GM18511 (cell line): ENCODE results near the gene PHF13.

Experiments used
- ATAC-seq: cut with Tn5 transposase; IDR thresholded peaks from one replicate; pipeline ENCODE4 v1.9.1; 2021; ENCODE audit warnings: mild to moderate bottlenecking, moderate library complexity; ENCODE audit not compliant: unreplicated experiment

The PHF13 gene

DNA sequence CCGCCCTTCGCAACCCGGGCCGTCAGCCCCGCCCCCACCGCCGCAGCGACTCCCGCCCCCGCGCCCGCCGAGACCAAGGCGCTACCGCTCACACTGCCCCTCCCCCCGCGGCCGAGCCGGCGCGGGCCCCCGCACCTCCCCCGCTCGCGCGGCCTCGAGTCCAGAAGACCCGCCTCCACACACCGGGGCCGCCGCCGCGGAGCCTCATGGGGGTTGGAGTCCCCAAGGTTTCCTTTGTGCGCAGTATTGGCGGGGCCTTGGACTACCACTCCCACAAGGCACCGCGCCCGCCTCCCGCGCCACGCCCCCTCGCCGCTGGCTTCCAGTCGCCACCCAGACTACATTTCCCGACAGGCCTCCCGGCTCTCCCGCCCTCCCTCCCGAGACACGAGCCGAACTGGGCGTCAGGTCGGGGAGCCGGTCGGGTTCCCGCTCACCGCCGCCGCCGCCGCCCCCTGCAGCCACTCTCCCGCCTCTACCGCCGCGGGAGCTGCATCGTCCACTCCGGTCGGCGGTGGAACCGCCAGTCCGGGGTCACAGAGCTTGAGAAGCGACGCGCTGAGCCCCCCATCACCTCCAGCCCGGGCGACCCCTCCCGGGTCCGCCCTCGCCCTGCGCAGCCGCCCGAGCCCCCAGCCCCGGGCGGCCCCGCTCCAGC lies at the start of gene PHF13:
PHF13 (plus strand) TSS at position 371 of the 658 bp plus-strand sequence. CDS start 336 bp downstream, outside the sequence.
- peak; percentile 90 for ATAC-seq

DNA sequence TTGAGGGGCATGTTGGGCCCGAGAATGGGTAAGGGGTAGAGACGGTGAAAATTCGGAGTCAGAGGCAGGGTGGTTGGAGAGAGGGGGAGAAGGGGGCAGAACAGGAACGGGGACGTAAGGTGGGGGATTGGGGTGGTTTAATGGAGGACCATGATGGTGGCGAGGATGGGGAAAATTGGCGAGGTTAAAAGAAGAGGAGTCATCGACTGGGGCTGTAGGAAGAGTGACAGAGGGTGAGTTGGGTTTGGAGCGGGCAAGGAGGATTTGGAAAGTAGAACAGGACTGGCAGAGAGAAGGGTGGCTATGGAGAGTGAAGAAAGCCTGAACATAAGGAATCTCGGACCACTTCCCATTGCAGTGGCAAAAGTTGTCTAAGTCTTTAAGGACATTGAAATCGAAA lies 44.5 kb upstream of the PHF13 start:
- no peak for ATAC-seq

DNA sequence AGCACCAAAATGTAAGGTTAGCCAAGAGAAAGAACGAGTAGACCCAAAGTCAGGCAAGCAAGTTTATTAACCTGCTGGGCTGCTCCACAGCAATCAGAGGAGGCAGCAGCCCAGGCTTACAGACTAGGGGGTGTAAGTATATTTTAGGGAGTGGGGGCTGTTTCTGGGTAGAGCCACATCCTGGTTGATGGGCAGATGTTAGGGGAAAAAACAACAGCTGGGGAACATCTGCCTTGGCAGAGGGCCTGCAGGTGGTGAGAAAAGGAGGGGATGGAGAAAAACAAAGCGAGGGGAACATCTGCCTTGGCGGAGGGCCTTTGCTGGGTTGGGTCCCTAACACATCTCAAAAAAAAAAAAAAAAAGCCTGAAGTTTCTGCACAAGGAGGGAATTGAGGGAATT lies 43.4 kb upstream of the PHF13 start:
- ATAC-seq = no peak

DNA sequence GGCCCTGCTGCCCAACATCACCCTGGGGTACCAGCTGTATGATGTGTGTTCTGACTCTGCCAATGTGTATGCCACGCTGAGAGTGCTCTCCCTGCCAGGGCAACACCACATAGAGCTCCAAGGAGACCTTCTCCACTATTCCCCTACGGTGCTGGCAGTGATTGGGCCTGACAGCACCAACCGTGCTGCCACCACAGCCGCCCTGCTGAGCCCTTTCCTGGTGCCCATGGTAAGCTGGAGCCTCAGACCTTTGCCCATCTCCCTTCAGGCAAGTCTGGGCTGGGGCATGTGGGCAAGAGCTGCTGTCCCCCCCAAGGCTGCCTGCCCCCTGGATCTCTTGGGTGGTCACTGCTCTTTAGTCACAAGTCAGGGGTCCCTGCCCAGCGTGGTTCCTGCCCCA lies 42.5 kb upstream of the PHF13 start:
- no peak for ATAC-seq

DNA sequence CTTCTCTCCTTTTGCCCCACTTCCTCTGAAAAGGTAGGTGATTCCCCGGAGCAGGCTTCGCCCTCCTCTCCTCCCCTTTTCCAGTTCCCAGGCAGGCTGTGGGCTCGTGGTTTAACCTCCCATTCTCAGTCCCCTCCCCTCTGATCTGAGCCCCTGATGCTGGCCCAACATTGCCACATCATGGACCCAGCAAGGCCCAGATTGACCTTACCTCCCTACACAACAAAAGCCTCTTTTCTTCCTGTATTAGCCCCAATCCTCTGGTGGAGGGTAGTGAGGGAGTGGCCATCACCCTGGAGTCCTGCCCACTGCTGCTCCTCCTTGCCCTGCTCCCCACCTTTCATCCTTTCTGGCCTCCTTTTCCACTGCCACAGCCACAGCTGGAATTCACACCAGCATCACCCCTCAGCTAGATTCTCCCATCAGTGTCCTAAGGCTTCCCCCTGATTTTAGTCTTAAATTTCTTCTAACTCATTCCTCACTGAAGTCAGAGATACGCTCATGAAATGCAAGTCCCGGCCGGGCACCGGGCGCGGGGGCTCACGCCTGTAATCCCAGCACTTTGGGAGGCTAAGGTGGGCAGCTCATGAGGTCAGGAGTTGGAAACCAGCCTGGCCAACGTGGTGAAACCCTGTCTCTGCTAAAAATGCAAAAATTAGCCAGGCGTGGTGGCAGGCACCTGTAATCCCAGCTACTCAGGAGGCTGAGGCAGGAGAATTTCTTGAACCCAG lies 40.7 kb upstream of the PHF13 start:
- no peak for ATAC-seq

DNA sequence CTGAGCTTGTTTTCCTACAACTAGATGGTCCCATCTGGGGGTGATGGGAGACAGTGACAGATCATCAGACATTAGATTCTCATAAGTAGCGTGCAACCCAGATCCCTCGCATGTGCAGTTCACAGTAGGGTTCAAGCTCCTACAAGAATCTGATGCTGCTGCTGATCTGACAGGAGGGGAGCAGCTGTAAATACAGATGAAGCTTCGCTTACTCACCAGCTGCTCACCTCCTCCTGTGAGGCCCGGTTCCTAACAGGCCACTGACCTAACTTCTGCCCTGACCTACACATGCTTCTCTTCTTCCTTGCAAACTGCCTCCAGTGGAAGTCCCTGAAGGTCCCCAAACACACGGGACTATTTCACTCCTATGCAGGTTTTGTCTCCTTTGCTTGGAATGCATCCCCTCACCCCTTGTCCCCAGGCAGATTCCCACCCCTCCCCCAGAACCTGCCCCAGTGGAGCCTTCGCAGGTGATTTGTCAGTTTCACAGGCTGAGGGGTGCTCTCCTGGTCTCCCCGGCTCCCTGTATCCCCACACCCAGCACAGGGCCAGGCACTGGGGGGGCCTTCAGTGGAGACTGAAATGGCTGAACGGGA lies 39.4 kb upstream of the PHF13 start:
- ATAC-seq = no peak

DNA sequence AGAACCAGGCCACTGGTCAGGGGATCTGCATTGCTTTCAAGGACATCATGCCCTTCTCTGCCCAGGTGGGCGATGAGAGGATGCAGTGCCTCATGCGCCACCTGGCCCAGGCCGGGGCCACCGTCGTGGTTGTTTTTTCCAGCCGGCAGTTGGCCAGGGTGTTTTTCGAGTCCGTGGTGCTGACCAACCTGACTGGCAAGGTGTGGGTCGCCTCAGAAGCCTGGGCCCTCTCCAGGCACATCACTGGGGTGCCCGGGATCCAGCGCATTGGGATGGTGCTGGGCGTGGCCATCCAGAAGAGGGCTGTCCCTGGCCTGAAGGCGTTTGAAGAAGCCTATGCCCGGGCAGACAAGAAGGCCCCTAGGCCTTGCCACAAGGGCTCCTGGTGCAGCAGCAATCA lies 38.7 kb upstream of the PHF13 start:
- no peak for ATAC-seq

DNA sequence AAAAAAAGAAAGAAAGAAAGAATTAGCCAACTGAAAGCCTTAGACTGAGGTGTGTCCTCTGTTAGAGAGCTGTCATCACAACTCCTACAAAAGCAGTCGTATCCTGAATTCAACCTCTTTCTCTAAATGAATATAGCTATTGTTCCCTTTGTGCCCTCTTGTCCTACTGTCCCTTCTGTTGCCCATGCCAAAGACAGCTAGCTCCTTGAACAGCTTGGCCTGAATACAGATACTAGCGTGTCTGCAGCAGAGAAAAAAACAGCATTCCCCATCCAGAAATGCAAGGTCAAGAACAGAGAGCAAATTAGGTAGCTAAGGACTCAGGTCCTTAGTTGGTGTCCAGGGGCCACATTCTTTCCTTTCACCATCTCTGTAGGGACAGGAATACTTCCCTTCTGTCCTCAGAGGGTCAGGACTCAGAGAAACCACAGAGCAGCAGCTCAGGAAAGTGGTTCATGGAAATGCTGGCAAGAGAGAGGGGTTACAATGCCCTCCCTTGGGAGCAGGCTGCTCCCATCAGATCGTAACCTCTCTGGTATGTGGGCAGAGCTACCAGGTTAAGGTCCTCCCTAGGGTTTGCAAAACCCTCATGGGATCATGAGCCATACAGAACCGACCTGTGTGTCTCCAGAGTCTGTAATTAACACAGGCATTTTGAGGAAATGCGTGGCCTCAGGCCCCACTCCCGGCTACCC lies 35.6 kb upstream of the PHF13 start:
- no peak for ATAC-seq

DNA sequence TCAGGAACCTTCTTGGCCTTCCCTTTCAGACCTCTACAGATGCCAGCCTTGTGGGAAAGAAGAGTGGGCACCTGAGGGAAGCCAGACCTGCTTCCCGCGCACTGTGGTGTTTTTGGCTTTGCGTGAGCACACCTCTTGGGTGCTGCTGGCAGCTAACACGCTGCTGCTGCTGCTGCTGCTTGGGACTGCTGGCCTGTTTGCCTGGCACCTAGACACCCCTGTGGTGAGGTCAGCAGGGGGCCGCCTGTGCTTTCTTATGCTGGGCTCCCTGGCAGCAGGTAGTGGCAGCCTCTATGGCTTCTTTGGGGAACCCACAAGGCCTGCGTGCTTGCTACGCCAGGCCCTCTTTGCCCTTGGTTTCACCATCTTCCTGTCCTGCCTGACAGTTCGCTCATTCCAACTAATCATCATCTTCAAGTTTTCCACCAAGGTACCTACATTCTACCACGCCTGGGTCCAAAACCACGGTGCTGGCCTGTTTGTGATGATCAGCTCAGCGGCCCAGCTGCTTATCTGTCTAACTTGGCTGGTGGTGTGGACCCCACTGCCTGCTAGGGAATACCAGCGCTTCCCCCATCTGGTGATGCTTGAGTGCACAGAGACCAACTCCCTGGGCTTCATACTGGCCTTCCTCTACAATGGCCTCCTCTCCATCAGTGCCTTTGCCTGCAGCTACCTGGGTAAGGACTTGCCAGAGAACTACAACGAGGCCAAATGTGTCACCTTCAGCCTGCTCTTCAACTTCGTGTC lies 34.7 kb upstream of the PHF13 start:
- no peak for ATAC-seq

DNA sequence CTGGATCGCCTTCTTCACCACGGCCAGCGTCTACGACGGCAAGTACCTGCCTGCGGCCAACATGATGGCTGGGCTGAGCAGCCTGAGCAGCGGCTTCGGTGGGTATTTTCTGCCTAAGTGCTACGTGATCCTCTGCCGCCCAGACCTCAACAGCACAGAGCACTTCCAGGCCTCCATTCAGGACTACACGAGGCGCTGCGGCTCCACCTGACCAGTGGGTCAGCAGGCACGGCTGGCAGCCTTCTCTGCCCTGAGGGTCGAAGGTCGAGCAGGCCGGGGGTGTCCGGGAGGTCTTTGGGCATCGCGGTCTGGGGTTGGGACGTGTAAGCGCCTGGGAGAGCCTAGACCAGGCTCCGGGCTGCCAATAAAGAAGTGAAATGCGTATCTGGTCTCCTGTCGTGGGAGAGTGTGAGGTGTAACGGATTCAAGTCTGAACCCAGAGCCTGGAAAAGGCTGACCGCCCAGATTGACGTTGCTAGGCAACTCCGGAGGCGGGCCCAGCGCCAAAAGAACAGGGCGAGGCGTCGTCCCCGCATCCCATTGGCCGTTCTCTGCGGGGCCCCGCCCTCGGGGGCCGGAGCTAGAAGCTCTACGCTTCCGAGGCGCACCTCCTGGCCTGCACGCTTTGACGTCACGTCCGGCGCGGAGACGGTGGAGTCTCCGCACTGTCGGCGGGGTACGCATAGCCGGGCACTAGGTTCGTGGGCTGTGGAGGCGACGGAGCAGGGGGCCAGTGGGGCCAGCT lies 34.0 kb upstream of the PHF13 start, which contains the start of gene ZBTB48:
ZBTB48 (plus strand) TSS at position 621 of the 745 bp plus-strand sequence. CDS start 616 bp downstream, outside the sequence.
- peak; percentile 94 for ATAC-seq

DNA sequence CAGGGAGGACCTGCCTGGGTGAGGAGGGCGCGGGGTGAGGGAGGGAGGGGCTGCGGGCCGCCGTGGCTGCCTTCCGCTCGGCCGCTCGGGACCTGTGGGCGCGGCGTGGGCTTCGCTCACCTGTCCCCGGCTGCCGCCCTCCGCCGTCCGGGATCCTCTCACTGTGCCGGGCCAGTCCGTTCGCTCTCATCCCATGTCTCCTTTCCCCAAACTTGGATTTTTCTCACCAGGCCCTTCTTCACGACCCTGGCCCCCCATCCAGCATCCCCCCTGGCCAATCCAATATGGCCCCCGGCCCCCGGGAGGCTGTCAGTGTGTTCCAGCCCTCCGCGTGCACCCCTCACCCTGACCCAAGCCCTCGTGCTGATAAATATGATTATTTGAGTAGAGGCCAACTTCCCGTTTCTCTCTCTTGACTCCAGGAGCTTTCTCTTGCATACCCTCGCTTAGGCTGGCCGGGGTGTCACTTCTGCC lies 33.4 kb upstream of the PHF13 start:
- peak; percentile 4 for ATAC-seq

DNA sequence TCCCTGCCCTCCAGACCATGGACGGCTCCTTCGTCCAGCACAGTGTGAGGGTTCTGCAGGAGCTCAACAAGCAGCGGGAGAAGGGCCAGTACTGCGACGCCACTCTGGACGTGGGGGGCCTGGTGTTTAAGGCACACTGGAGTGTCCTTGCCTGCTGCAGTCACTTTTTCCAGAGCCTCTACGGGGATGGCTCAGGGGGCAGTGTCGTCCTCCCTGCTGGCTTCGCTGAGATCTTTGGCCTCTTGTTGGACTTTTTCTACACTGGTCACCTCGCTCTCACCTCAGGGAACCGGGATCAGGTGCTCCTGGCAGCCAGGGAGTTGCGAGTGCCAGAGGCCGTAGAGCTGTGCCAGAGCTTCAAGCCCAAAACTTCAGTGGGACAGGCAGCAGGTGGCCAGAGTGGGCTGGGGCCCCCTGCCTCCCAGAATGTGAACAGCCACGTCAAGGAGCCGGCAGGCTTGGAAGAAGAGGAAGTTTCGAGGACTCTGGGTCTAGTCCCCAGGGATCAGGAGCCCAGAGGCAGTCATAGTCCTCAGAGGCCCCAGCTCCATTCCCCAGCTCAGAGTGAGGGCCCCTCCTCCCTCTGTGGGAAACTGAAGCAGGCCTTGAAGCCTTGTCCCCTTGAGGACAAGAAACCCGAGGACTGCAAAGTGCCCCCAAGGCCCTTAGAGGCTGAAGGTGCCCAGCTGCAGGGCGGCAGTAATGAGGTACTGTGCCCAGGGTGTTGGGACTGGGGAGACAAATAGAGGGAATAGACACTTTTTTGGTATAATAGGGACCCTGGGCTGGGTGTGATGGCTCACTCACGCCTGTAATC lies 32.7 kb upstream of the PHF13 start:
- ATAC-seq = no peak

DNA sequence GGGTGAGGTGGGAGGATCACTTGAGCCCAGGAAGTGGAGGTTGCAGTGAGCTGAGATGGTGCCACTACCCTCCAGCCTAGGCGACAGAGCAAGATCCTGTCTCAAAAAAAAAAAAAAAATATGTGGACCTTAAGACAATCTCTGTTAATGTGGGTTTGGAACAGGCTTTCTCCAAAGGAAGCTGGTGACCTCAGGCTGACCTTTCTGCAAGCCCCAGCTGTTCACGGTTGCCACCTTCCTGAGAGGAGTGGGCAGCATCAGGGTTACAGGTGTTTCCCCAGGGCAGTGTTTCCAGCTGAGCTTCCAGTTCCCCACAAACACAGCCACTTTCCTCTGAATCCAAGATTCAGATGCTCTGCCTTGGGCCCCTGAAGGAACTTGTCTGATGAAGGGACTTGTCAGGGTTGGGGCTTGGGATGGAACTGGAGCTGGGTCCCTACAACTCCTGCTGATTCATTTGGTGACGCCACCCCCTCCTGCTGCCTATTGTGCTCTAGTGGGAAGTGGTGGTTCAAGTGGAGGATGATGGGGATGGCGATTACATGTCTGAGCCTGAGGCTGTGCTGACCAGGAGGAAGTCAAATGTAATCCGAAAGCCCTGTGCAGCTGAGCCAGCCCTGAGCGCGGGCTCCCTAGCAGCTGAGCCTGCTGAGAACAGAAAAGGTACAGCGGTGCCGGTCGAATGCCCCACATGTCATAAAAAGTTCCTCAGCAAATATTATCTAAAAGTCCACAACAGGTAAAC lies 31.8 kb upstream of the PHF13 start:
- no peak for ATAC-seq

DNA sequence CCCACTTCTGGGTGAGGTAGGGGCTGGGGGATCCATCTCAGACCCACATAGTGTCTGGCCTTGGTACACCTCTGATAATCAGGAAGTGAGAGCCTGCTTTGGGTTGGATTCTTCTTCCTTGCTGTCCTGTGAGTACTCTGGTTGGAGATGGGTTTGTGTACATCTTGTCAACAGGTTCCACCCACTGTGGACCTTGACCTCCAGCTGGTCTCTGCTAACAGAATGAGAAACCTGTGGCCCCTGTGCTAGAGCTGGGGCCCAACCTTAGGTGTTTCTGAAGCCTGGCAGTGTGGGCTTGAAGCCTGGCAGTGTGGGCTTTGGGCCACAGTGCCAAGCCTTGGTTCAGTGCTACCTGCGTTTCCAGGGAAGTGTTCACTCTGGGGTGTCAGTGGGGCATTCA lies 31.2 kb upstream of the PHF13 start:
- ATAC-seq = no peak

DNA sequence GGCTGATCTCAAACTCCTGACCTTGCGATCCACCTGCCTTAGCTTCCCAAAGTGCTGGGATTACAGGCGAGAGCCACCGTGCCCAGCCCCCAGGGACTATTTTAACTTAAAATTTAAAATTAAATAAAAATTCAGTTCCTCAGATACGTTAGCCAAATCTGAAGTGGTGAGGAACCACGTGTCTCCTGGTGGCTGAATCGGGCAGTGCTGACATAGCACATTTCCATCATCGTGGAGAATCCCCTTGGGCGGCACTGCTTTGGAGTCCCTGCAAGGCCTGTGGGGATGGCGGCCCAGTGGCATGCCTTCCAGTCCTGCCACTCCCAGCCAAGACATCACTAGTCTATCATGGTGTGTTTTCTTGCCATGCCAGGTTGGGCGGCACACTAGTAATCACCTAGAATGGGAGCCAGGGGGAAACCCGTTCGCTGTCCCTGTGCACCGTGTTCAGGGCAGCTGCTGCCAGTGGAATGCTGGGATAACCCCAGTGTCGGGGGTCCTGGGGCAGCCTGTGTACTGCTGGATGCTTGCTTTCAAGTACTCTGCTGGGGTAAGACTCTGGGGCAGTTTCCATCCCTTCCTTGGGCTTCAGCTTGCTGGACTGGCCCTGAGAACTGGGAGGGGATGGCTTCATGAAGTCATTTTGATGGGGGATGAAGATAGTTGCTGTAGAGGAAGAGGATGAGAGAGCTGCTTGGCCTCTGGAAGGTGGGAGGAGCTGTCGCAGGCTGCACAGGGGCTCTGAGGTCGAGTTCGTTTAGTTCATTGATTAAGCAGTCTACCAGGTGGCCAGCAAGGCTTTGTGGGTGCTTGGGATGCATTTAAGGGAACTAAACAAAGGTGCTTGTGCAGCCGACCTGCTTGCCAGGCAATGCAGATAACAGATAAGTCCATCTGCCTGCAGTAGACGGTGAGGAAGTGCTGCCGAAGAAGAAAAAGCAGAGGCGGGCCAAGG lies 29.1 kb upstream of the PHF13 start:
- no peak for ATAC-seq

DNA sequence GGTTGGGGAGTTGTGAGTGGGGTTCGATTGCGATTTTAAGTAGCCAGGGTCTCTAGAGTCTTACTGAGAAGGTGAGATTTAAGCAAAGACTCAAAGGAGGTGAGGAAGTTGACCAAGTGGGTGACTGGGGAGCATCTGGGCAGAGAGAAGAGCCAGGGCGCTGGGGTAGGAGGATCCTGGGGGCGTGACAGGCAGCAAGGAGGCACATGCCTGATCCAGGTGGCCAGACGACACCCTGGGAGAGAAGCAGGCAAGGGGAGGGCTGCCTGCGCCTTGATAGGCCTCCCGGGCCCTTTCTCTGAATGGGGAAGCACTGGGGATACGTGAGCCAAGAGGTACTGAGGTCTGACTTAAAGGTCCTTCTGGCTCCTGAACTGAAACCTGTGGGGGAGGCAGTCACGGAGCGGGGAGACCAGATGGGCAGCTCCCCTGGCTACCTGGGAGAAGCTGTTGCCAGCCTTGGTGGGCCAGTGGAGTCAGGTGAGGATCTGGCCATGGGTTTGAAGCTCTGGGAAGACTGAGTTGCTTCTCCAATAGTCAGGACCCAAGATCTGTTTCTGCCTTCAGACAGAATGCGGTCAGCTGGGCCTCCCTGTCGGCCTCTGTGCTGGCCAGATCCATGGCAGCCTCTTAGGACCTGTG lies 28.3 kb upstream of the PHF13 start:
- ATAC-seq = no peak

DNA sequence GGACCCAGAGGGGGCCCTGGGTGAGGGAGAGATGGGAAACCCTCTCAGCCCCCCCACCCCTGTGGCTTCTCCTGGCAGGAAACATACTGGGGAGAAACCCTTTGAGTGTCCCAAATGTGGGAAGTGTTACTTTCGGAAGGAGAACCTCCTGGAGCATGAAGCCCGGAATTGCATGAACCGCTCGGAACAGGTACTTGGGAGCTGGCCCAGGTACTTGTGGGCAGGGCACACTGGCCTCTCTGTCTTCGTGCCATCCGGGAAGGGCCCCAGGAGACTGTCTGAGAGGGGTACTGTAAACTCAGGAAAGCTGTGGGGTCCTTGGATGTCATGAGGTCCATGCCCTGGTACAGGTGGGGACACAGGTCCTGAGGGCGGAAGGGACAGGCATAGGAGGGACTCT lies 27.7 kb upstream of the PHF13 start:
- no peak for ATAC-seq
